ENCODE measurements around the gene B4GALNT3. TPM values are rescaled to one million over a fixed set of nuclear protein-coding genes. Genes with fewer than 3 reads are reported as not detected.

Gene B4GALNT3
- total RNA-seq, 1 experiment from 2014 or later: 2.3 TPM

- H3K4me3 ChIP-seq (ENCODE audit: low read depth in 2 of 2, low read length in 2 of 2): no peak overlapping the region
- in situ Hi-C loops (cut with HindIII; ENCODE audit: low pct_unique_long_range_greater_than_20kb, low sequenced_read_pairs) (no loop called here), intact Hi-C loops (cut with micrococcal nuclease; ENCODE audit: unreplicated experiment) (no loop called here)
- no peaks in the 10 kb centered on the region for H3K4me1 ChIP-seq (ENCODE audit: control insufficient read depth, insufficient read depth, low read length)
- no peaks in the 10 kb centered on the region for H3K9me3 ChIP-seq (ENCODE audit: control insufficient read depth, insufficient read depth, low read depth, low read length)
- no peak overlapping the region for H3K27ac ChIP-seq (ENCODE audit: low read length)
- ATAC-seq: no peak
- H3K27me3 ChIP-seq (ENCODE audit: control insufficient read depth, insufficient read depth, low read length): no peaks in the 10 kb centered on the region; the same call in 1 of the 2 replicates
- CTCF ChIA-PET: no interaction called here
- TF ChIP-seq TCF7L2 (IDR thresholded peaks at IDR 0.05; ENCODE audit: low read depth, low read length) (no peak), REST (IDR thresholded peaks at IDR 0.05; ENCODE audit: insufficient read depth in 1 of 2, low read depth in 2 of 2, low read length in 1 of 2) (no peak), CTCF (IDR thresholded peaks at IDR 0.05) (no peak), SIN3A (IDR thresholded peaks at IDR 0.05; ENCODE audit: borderline replicate concordance, insufficient read depth, low read depth, low read length) (no peak), POLR2AphosphoS5 (IDR thresholded peaks at IDR 0.05; ENCODE audit: low read depth, low read length) (no peak)
- DNase-seq (ENCODE audit: low read depth, low spot score): no peak
- no TSS peak for BruUV-seq (replicated peaks)
- POLR2A ChIA-PET: no interaction called here
- H3K36me3 ChIP-seq (ENCODE audit: control insufficient read depth, insufficient read depth, low read length): no peaks in the 10 kb centered on the region
These were observed 64.6 kb downstream of the B4GALNT3 start for GRCh38 chr12:524167-524951.

- H3K27ac ChIP-seq (ENCODE audit: low read length): no peak overlapping the region
- in situ Hi-C loops (cut with HindIII; ENCODE audit: low pct_unique_long_range_greater_than_20kb, low sequenced_read_pairs): no loop called here
- CTCF ChIA-PET: no interaction called here
These were observed 66.3 kb downstream of the B4GALNT3 start for GRCh38 chr12:526089-526488.

More at GRCh38 chr12:526089-526488, 66.3 kb downstream of the B4GALNT3 start:
- BruUV-seq (replicated peaks): no TSS peak
- ATAC-seq (no peak), DNase-seq (ENCODE audit: low read depth, low spot score) (no peak)
- no peaks in the 10 kb centered on the region for H3K36me3 ChIP-seq (ENCODE audit: control insufficient read depth, insufficient read depth, low read length)
- no peak overlapping the region for H3K4me3 ChIP-seq (ENCODE audit: low read depth in 2 of 2, low read length in 2 of 2)
- intact Hi-C loops (cut with micrococcal nuclease; ENCODE audit: unreplicated experiment): no loop called here
- H3K4me1 ChIP-seq (ENCODE audit: control insufficient read depth, insufficient read depth, low read length): no peaks in the 10 kb centered on the region
- H3K9me3 ChIP-seq (ENCODE audit: control insufficient read depth, insufficient read depth, low read depth, low read length): no peaks in the 10 kb centered on the region
- no peaks in the 10 kb centered on the region for H3K27me3 ChIP-seq (ENCODE audit: control insufficient read depth, insufficient read depth, low read length)
- POLR2A ChIA-PET: no interaction called here
- no peak for TF ChIP-seq POLR2AphosphoS5 (IDR thresholded peaks at IDR 0.05; ENCODE audit: low read depth, low read length)
- no peak for TF ChIP-seq REST (IDR thresholded peaks at IDR 0.05; ENCODE audit: insufficient read depth in 1 of 2, low read depth in 2 of 2, low read length in 1 of 2)
- TF ChIP-seq CTCF (IDR thresholded peaks at IDR 0.05): no peak
- no peak for TF ChIP-seq SIN3A (IDR thresholded peaks at IDR 0.05; ENCODE audit: borderline replicate concordance, insufficient read depth, low read depth, low read length)
- no peak for TF ChIP-seq TCF7L2 (IDR thresholded peaks at IDR 0.05; ENCODE audit: low read depth, low read length)
